Keratinocyte (primary cell): ENCODE data around the gene MON2. TPM values are rescaled to one million over a fixed set of nuclear protein-coding genes. Genes with fewer than 3 reads are reported as not detected.
"Not testable (repeated sequence)": the region's sequence is repeated elsewhere in the genome, so short reads cannot be mapped to it uniquely, and the experiment has no call there.

Experiments
- DNase-seq: peaks from one replicate; pipeline ENCODE4 v3.0.0-alpha.2; 2011; ENCODE audit warnings: low read depth, missing footprints, low spot score
- FAIRE-seq: peaks from 2 replicates; lab custom pipeline; 2011; peaks lifted over from hg19 to GRCh38; lab: Jason Lieb, UNC
- H2AFZ ChIP-seq: 2 replicates; pipeline ENCODE4 v1.6.0; 2012; ENCODE audit warnings: low read length, control low read depth, inconsistent platforms; ENCODE audit not compliant: control insufficient read depth
- H3K27ac ChIP-seq: 2 replicates; pipeline ENCODE4 v1.5.1; 2011; ENCODE audit warnings: low read length; ENCODE audit not compliant: control insufficient read depth, insufficient read depth
- H3K27me3 ChIP-seq: 3 replicates; pipeline ENCODE4 v1.6.0; 2011; ENCODE audit warnings: low read length; ENCODE audit not compliant: control insufficient read depth, insufficient read depth; ENCODE audit errors: extremely low read depth
- H3K36me3 ChIP-seq, 2 experiments: 2 replicates in 1 of 2; 3 replicates in 1 of 2; pipeline ENCODE4 v1.5.1; 2011; ENCODE audit warnings: low read length in 2 of 2, mild to moderate bottlenecking in 1 of 2; ENCODE audit not compliant: control insufficient read depth in 2 of 2, insufficient read depth in 2 of 2; ENCODE audit errors: extremely low read depth in 1 of 2
- H3K4me1 ChIP-seq: 3 replicates; pipeline ENCODE4 v1.5.1; 2011; ENCODE audit warnings: low read length; ENCODE audit not compliant: control insufficient read depth, insufficient read depth; ENCODE audit errors: extremely low read depth
- H3K4me2 ChIP-seq: 3 replicates; pipeline ENCODE4 v1.6.0; 2011; ENCODE audit warnings: low read depth, low read length; ENCODE audit not compliant: control insufficient read depth, insufficient read depth; ENCODE audit errors: extremely low read depth
- H3K4me3 ChIP-seq, 3 experiments: fragments of 200-600 bp in 1 of 3; sonication (generic) in 1 of 3; 2 replicates in 2 of 3; 3 replicates in 1 of 3; pipeline ENCODE4 v1.5.1; 2011 to 2016; ENCODE audit warnings: low read length in 3 of 3, mild to moderate bottlenecking in 3 of 3, control low read depth in 2 of 3, inconsistent platforms in 1 of 3, low read depth in 1 of 3, mixed read lengths in 1 of 3, mixed run types in 1 of 3, moderate library complexity in 1 of 3; ENCODE audit not compliant: control insufficient read depth in 2 of 3, insufficient read depth in 2 of 3; ENCODE audit errors: extremely low read depth in 1 of 3
- H3K79me2 ChIP-seq: 2 replicates; pipeline ENCODE4 v1.6.0; 2012; ENCODE audit warnings: low read length; ENCODE audit not compliant: control insufficient read depth, insufficient read depth
- H3K9ac ChIP-seq: 3 replicates; pipeline ENCODE4 v1.6.0; 2011; ENCODE audit warnings: low read length; ENCODE audit not compliant: control insufficient read depth, insufficient read depth; ENCODE audit errors: extremely low read depth
- H3K9me1 ChIP-seq: 3 replicates; pipeline ENCODE4 v1.6.0; 2011; ENCODE audit warnings: low read length; ENCODE audit not compliant: control insufficient read depth, insufficient read depth; ENCODE audit errors: extremely low read depth
- H3K9me3 ChIP-seq: 2 replicates; pipeline ENCODE4 v1.5.1; 2012; ENCODE audit warnings: low read depth, low read length; ENCODE audit not compliant: control insufficient read depth
- H4K20me1 ChIP-seq: 3 replicates; pipeline ENCODE4 v1.6.0; 2011; ENCODE audit warnings: low read length; ENCODE audit not compliant: control insufficient read depth, insufficient read depth; ENCODE audit errors: extremely low read depth
- CTCF ChIP-seq, 3 experiments: IDR thresholded peaks in 1 of 3; conservative IDR thresholded peaks in 1 of 3; optimal IDR thresholded peaks in 1 of 3; 2 replicates in 2 of 3; 3 replicates in 1 of 3; pipeline versions ENCODE3 to v1.5.1; 2011; ENCODE audit warnings: low read length in 3 of 3, mild to moderate bottlenecking in 3 of 3, moderate library complexity in 2 of 3, control low read depth in 1 of 3, inconsistent platforms in 1 of 3; ENCODE audit not compliant: insufficient read depth in 2 of 3; ENCODE audit errors: extremely low read depth in 1 of 3
- EZH2 ChIP-seq: IDR thresholded peaks from one replicate; pipeline ENCODE4 v1.6.1; 2012; ENCODE audit warnings: inconsistent platforms, mild to moderate bottlenecking, low read length, moderate library complexity
- dilution Hi-C: fragments of 300-500 bp; cut with MboI; formaldehyde crosslinking; loops from one replicate; pipeline ENCODE4 v1.7.0; 2020; ENCODE audit warnings: low sequenced_read_pairs; ENCODE audit not compliant: extremely low pct_ligation_motif_present
- polyA plus RNA-seq, 5 experiments: library from polyadenylated mRNA; depleted of rRNA in 3 of 5; stranded (reverse) in 3 of 5; stranded (forward) in 1 of 5; unstranded in 1 of 5; fragments of >200 nt; gene quantifications; 1 replicate in 1 of 5; 2 replicates in 3 of 5; 3 replicates in 1 of 5; pipeline versions ENCODE4 v1.2.1 to v1.2.3, GENCODE V29; 2011 to 2012; ENCODE audit warnings: missing spikeins in 2 of 5, low read depth in 1 of 5, low replicate concordance in 1 of 5

The MON2 gene
- polyA plus RNA-seq, 1 donor (not counting 4 experiments of a cell fraction or from before 2014, with no cell fraction given), result 18.5 TPM

- Histone ChIP-seq H3K9me3 (no peaks in the 10 kb centered on the region), H3K4me3 (no peak overlapping the region), H4K20me1 (no peaks in the 10 kb centered on the region), H3K4me2 (no peak overlapping the region), H2AFZ (no peak overlapping the region), H3K79me2 (no peaks in the 10 kb centered on the region), H3K36me3 (no peaks in the 10 kb centered on the region), H3K9ac (no peak overlapping the region), H3K27ac (no peak overlapping the region), H3K9me1 (no peaks in the 10 kb centered on the region), H3K27me3 (no peaks in the 10 kb centered on the region), H3K4me1 (no peaks in the 10 kb centered on the region)
- no peak for TF ChIP-seq EZH2
- TF ChIP-seq CTCF (optimal IDR thresholded peaks at IDR 0.05 in 1 of 3, IDR thresholded peaks at IDR 0.05 in 1 of 3, conservative IDR thresholded peaks at IDR 0.05 in 1 of 3; ENCODE audit: extremely low read depth in 1 of 3, insufficient read depth in 2 of 3, low read length in 3 of 3), result no peak
- FAIRE-seq, result no peak
- dilution Hi-C loops, result no loop called here
- no peak for DNase-seq
Observed at GRCh38 chr12:62448436-62448835, 18.2 kb upstream of the MON2 start.

GRCh38 chr12:62455429-62455828 is 11.2 kb upstream of the MON2 start:
- dilution Hi-C loops, H3K27ac ChIP-seq, H3K27me3 ChIP-seq, H4K20me1 ChIP-seq, H3K79me2 ChIP-seq, H3K9ac ChIP-seq, H3K4me1 ChIP-seq, H3K4me2 ChIP-seq, DNase-seq, H3K9me3 ChIP-seq, H3K36me3 ChIP-seq, H3K9me1 ChIP-seq, FAIRE-seq, H2AFZ ChIP-seq, H3K4me3 ChIP-seq: not testable (repeated sequence)

GRCh38 chr12:62458626-62459025 is 8.0 kb upstream of the MON2 start:
- dilution Hi-C loops, result no loop called here
- no peaks in the 10 kb centered on the region for H3K27me3 ChIP-seq
- no peak overlapping the region for H3K27ac ChIP-seq
- no peak overlapping the region for H2AFZ ChIP-seq
- H3K9me1 ChIP-seq, result no peaks in the 10 kb centered on the region
- TF ChIP-seq CTCF (optimal IDR thresholded peaks at IDR 0.05 in 1 of 3, IDR thresholded peaks at IDR 0.05 in 1 of 3, conservative IDR thresholded peaks at IDR 0.05 in 1 of 3; ENCODE audit: extremely low read depth in 1 of 3, insufficient read depth in 2 of 3, low read length in 3 of 3), result no peak
- no peak for TF ChIP-seq EZH2
- H3K36me3 ChIP-seq, result no peaks in the 10 kb centered on the region
- H3K9me3 ChIP-seq, result no peaks in the 10 kb centered on the region
- H3K4me2 ChIP-seq, result no peak overlapping the region
- no peak overlapping the region for H3K4me3 ChIP-seq
- no peaks in the 10 kb centered on the region for H3K4me1 ChIP-seq
- H3K9ac ChIP-seq, result no peak overlapping the region
- DNase-seq (no peak), FAIRE-seq (no peak)
- H4K20me1 ChIP-seq, result no peaks in the 10 kb centered on the region
- no peaks in the 10 kb centered on the region for H3K79me2 ChIP-seq
